OCI-LY1 (cell line): Measurements from ENCODE around the gene EYS.

Experiments
- H2AFZ ChIP-seq: fragments of 200-600 bp; sonication (generic), shearing (Covaris generic); 2 replicates; pipeline ENCODE4 v1.6.0; 2014; ENCODE audit warnings: antibody characterized with exemption, mild to moderate bottlenecking, low read length
- H3F3A ChIP-seq: fragments of 200-600 bp; sonication (generic), shearing (Covaris generic); 2 replicates; pipeline ENCODE4 v1.6.0; 2014; ENCODE audit warnings: mild to moderate bottlenecking, antibody characterized with exemption, low read length, moderate library complexity; ENCODE audit not compliant: insufficient read depth
- H3K27ac ChIP-seq: fragments of 200-600 bp; sonication (generic); 2 replicates; pipeline ENCODE4 v1.5.1; 2014; ENCODE audit warnings: low read length, mixed run types, mild to moderate bottlenecking, low read depth; ENCODE audit not compliant: poor library complexity, severe bottlenecking
- H3K27me3 ChIP-seq: fragments of 200-600 bp; sonication (generic); 2 replicates; pipeline ENCODE4 v1.6.0; 2014; ENCODE audit warnings: antibody characterized with exemption, mild to moderate bottlenecking, low read length, moderate library complexity; ENCODE audit not compliant: insufficient read depth
- H3K36me3 ChIP-seq: fragments of 200-600 bp; sonication (generic); 2 replicates; pipeline ENCODE4 v1.6.1; 2014; ENCODE audit warnings: mild to moderate bottlenecking, antibody characterized with exemption, low read length, moderate library complexity, mixed read lengths; ENCODE audit not compliant: insufficient read depth
- H3K4me1 ChIP-seq: fragments of 200-600 bp; sonication (generic); 2 replicates; pipeline ENCODE4 v1.5.1; 2014; ENCODE audit warnings: mild to moderate bottlenecking, low read length, moderate library complexity; ENCODE audit not compliant: insufficient read depth, severe bottlenecking
- H3K4me2 ChIP-seq: fragments of 200-600 bp; sonication (generic), shearing (Covaris generic); 2 replicates; pipeline ENCODE4 v1.6.1; 2014; ENCODE audit warnings: low read length
- H3K4me3 ChIP-seq: fragments of 200-600 bp; sonication (generic); 2 replicates; pipeline ENCODE4 v1.5.1; 2014; ENCODE audit warnings: low read length, low read depth, mild to moderate bottlenecking, mixed read lengths; ENCODE audit not compliant: poor library complexity, severe bottlenecking
- H3K79me2 ChIP-seq: fragments of 200-600 bp; shearing (Covaris generic); 2 replicates; pipeline ENCODE4 v1.6.1; 2016; ENCODE audit warnings: mixed run types, low read length, mixed read lengths; ENCODE audit not compliant: insufficient read depth
- H3K9ac ChIP-seq: fragments of 200-600 bp; sonication (generic), shearing (Covaris generic); 2 replicates; pipeline ENCODE4 v1.6.1; 2014; ENCODE audit warnings: mild to moderate bottlenecking, low read length, mixed read lengths
- H3K9me2 ChIP-seq: fragments of 200-600 bp; sonication (generic), shearing (Covaris generic); 2 replicates; pipeline ENCODE4 v1.6.1; 2014; ENCODE audit warnings: low read depth, mild to moderate bottlenecking, low read length, mixed read lengths
- H3K9me3 ChIP-seq: fragments of 200-600 bp; shearing (Covaris generic); 2 replicates; pipeline ENCODE4 v1.6.1; 2014; ENCODE audit warnings: low read length, mixed read lengths
- H4K20me1 ChIP-seq: fragments of 200-600 bp; sonication (generic), shearing (Covaris generic); 2 replicates; pipeline ENCODE4 v1.6.0; 2016; ENCODE audit warnings: mild to moderate bottlenecking, low read length; ENCODE audit not compliant: insufficient read depth
- EZH2 ChIP-seq: fragments of 200-600 bp; sonication (generic), shearing (Covaris generic); IDR thresholded peaks from 2 replicates; pipeline ENCODE4 v1.8.0; 2017; ENCODE audit warnings: borderline replicate concordance, mixed run types, mild to moderate bottlenecking, antibody characterized with exemption, low read length, moderate library complexity, mixed read lengths
- TF ChIP-seq, protein P1 (sequence below): fragments of 200-600 bp; sonication (generic), shearing (Covaris generic); IDR thresholded peaks from 2 replicates; pipeline ENCODE4 v1.5.1; 2017; ENCODE audit warnings: mild to moderate bottlenecking, antibody characterized with exemption, low read length, moderate library complexity, mixed read lengths

The EYS gene

DNA sequence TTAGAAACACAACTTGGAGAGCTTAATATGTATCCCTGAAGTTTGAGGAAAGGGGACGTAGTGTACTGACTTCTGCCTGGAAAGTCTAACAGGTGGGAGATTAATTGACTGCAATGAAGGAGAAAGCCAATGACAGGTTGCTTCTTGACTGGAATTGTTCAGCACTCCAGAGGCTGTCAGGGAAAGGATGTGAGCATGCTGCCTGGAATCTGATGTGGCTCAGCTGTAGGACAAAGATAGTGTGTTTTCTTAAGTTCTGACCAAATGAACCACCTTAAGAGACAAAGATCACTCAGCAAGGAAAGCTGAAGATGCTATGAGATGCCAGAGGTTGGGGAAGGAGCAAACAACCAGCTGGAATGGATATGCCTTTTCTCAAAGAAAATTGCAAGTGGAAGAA is 1885.6 kb downstream of the EYS start:
- Histone ChIP-seq H3F3A (no peaks in the 10 kb centered on the region), H4K20me1 (no peaks in the 10 kb centered on the region), H3K79me2 (no peaks in the 10 kb centered on the region), H3K4me1 (no peaks in the 10 kb centered on the region), H3K27me3 (no peaks in the 10 kb centered on the region), H3K36me3 (no peaks in the 10 kb centered on the region), H3K9me2 (no peaks in the 10 kb centered on the region), H3K4me3 (no peak overlapping the region), H3K27ac (no peak overlapping the region), H3K9me3 (no peaks in the 10 kb centered on the region), H2AFZ (no peak overlapping the region), H3K9ac (no peak overlapping the region), H3K4me2 (no peak overlapping the region)
- TF ChIP-seq EZH2: no peak
- TF ChIP-seq, protein P1, sequence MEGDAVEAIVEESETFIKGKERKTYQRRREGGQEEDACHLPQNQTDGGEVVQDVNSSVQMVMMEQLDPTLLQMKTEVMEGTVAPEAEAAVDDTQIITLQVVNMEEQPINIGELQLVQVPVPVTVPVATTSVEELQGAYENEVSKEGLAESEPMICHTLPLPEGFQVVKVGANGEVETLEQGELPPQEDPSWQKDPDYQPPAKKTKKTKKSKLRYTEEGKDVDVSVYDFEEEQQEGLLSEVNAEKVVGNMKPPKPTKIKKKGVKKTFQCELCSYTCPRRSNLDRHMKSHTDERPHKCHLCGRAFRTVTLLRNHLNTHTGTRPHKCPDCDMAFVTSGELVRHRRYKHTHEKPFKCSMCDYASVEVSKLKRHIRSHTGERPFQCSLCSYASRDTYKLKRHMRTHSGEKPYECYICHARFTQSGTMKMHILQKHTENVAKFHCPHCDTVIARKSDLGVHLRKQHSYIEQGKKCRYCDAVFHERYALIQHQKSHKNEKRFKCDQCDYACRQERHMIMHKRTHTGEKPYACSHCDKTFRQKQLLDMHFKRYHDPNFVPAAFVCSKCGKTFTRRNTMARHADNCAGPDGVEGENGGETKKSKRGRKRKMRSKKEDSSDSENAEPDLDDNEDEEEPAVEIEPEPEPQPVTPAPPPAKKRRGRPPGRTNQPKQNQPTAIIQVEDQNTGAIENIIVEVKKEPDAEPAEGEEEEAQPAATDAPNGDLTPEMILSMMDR: no peak

DNA sequence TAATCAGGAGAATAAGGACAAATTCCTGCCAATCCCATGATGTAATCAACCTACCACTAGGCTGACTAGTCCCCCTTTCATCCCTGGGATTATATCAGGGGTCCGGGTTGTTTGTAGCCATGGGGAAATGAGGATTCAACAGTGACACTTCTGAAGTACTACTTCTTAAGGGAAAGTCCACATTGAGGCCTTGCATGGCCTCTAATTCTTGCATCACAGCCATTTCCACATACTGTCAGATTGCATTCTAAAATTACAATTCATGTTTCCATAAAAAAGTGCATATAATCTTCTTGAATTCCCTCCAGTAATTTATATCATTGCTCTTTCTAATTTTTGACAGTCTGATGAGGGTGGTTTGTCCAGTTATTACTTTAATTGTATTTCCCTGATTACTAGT is 1887.2 kb downstream of the EYS start:
- Histone ChIP-seq H3K4me1 (no peaks in the 10 kb centered on the region), H3F3A (no peaks in the 10 kb centered on the region), H3K27ac (no peak overlapping the region), H3K79me2 (no peaks in the 10 kb centered on the region), H3K4me3 (no peak overlapping the region), H3K9me3 (no peaks in the 10 kb centered on the region), H3K36me3 (no peaks in the 10 kb centered on the region), H4K20me1 (no peaks in the 10 kb centered on the region), H3K9ac (no peak overlapping the region), H3K4me2 (no peak overlapping the region), H3K27me3 (no peaks in the 10 kb centered on the region), H3K9me2 (no peaks in the 10 kb centered on the region), H2AFZ (no peak overlapping the region)
- TF ChIP-seq, protein P1: no peak
- TF ChIP-seq EZH2: no peak

DNA sequence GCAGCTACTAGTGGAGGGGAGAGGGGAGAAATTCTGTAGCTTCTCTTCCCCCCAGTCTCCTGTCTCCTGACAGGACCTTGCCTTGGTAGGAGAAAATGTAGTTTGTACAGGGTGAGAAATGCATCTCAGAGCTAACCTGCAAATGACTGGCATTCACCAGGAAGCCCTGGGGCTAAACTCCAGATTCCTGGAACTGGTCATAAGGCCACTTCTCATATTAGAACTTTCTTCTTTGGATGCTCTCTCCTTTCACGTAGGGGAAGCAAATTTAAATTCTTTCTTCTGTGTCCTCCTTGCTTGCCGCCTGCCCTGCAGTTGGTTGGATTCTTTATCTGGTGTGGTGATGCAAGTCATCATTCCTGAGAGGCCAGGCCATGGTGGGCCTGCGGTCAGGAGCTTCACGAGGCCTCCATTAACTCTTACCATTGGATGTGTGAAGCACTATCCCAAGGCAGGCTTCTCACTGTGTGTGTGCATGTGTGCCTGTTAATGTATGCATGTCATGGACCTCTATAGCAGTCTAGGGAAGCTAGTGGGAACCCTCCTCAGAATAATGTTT is 1889.5 kb downstream of the EYS start:
- Histone ChIP-seq H3K27me3 (no peaks in the 10 kb centered on the region), H3K9me2 (no peaks in the 10 kb centered on the region), H3K4me1 (no peaks in the 10 kb centered on the region), H2AFZ (no peak overlapping the region), H3K9ac (no peak overlapping the region), H3K27ac (no peak overlapping the region), H3K4me2 (no peak overlapping the region), H3F3A (no peaks in the 10 kb centered on the region), H3K36me3 (no peaks in the 10 kb centered on the region), H3K4me3 (no peak overlapping the region), H4K20me1 (no peaks in the 10 kb centered on the region), H3K79me2 (no peaks in the 10 kb centered on the region), H3K9me3 (no peaks in the 10 kb centered on the region)
- TF ChIP-seq, protein P1: no peak
- TF ChIP-seq EZH2: no peak
